ENCODE results near the gene XRCC5.
A peak's percentile ranks its signal among the peaks of the same experiment; 100 is the strongest.

XRCC5 gene

GRCh38 chr2:216222650-216223352 is 113.7 kb downstream of the XRCC5 start:
- DNase-seq (ENCODE audit: insufficient read length, low spot score) (no peak), FAIRE-seq (peak; percentile 59)
- TF ChIP-seq POLR2AphosphoS5 (IDR thresholded peaks at IDR 0.05; ENCODE audit: low read depth, low read length) = no peak
- TF ChIP-seq TAF1 (IDR thresholded peaks at IDR 0.05; ENCODE audit: low read depth, low read length) = no peak
- TF ChIP-seq PAX5 (IDR thresholded peaks at IDR 0.05; ENCODE audit: insufficient read depth, low read length, severe bottlenecking) = no peak
- peak; percentile 36; the same call in 1 of the 2 replicates for TF ChIP-seq POLR2A (IDR thresholded peaks at IDR 0.05; ENCODE audit: low read depth, low read length)
- TF ChIP-seq POU2F2 (IDR thresholded peaks at IDR 0.05; ENCODE audit: low read depth, low read length) = peak; percentile 55; the same call in 1 of the 2 replicates
- TF ChIP-seq SPI1 (IDR thresholded peaks at IDR 0.05; ENCODE audit: low read depth, low read length) = no peak

GRCh38 chr2:216224388-216224787 is 115.2 kb downstream of the XRCC5 start:
- DNase-seq (ENCODE audit: insufficient read length, low spot score) (no peak), FAIRE-seq (no peak)
- TF ChIP-seq POLR2A (IDR thresholded peaks at IDR 0.05; ENCODE audit: low read depth, low read length) (no peak), POU2F2 (IDR thresholded peaks at IDR 0.05; ENCODE audit: low read depth, low read length) (no peak), PAX5 (IDR thresholded peaks at IDR 0.05; ENCODE audit: insufficient read depth, low read length, severe bottlenecking) (no peak), TAF1 (IDR thresholded peaks at IDR 0.05; ENCODE audit: low read depth, low read length) (no peak), POLR2AphosphoS5 (IDR thresholded peaks at IDR 0.05; ENCODE audit: low read depth, low read length) (no peak), SPI1 (IDR thresholded peaks at IDR 0.05; ENCODE audit: low read depth, low read length) (no peak)

- no peak for DNase-seq (ENCODE audit: insufficient read length, low spot score)
- TF ChIP-seq POLR2A (IDR thresholded peaks at IDR 0.05; ENCODE audit: low read depth, low read length) (no peak), POU2F2 (IDR thresholded peaks at IDR 0.05; ENCODE audit: low read depth, low read length) (no peak), SPI1 (IDR thresholded peaks at IDR 0.05; ENCODE audit: low read depth, low read length) (no peak), POLR2AphosphoS5 (IDR thresholded peaks at IDR 0.05; ENCODE audit: low read depth, low read length) (no peak), PAX5 (IDR thresholded peaks at IDR 0.05; ENCODE audit: insufficient read depth, low read length, severe bottlenecking) (no peak)
- peak; percentile 13 for FAIRE-seq
These were observed 120.2 kb downstream of the XRCC5 start for GRCh38 chr2:216229277-216229914.

GRCh38 chr2:216231867-216232266 is 122.7 kb downstream of the XRCC5 start:
- no peak for TF ChIP-seq POU2F2 (IDR thresholded peaks at IDR 0.05; ENCODE audit: low read depth, low read length)
- TF ChIP-seq POLR2AphosphoS5 (IDR thresholded peaks at IDR 0.05; ENCODE audit: low read depth, low read length) = no peak
- TF ChIP-seq POLR2A (IDR thresholded peaks at IDR 0.05; ENCODE audit: low read depth, low read length) = no peak
- no peak for TF ChIP-seq TAF1 (IDR thresholded peaks at IDR 0.05; ENCODE audit: low read depth, low read length)
- TF ChIP-seq PAX5 (IDR thresholded peaks at IDR 0.05; ENCODE audit: insufficient read depth, low read length, severe bottlenecking) = no peak
- TF ChIP-seq SPI1 (IDR thresholded peaks at IDR 0.05; ENCODE audit: low read depth, low read length) = no peak
- DNase-seq (ENCODE audit: insufficient read length, low spot score) (no peak), FAIRE-seq (no peak)

- DNase-seq (ENCODE audit: insufficient read length, low spot score) = no peak
- TF ChIP-seq POLR2AphosphoS5 (IDR thresholded peaks at IDR 0.05; ENCODE audit: low read depth, low read length) (no peak), TAF1 (IDR thresholded peaks at IDR 0.05; ENCODE audit: low read depth, low read length) (no peak), SPI1 (IDR thresholded peaks at IDR 0.05; ENCODE audit: low read depth, low read length) (no peak), PAX5 (IDR thresholded peaks at IDR 0.05; ENCODE audit: insufficient read depth, low read length, severe bottlenecking) (no peak), POU2F2 (IDR thresholded peaks at IDR 0.05; ENCODE audit: low read depth, low read length) (no peak)
- FAIRE-seq = no peak
These were observed 123.6 kb downstream of the XRCC5 start for GRCh38 chr2:216232721-216233120.

- DNase-seq (ENCODE audit: insufficient read length, low spot score) = no peak
- TF ChIP-seq SPI1 (IDR thresholded peaks at IDR 0.05; ENCODE audit: low read depth, low read length) = no peak
- TF ChIP-seq POLR2AphosphoS5 (IDR thresholded peaks at IDR 0.05; ENCODE audit: low read depth, low read length) = no peak
- no peak for TF ChIP-seq POU2F2 (IDR thresholded peaks at IDR 0.05; ENCODE audit: low read depth, low read length)
- no peak for TF ChIP-seq TAF1 (IDR thresholded peaks at IDR 0.05; ENCODE audit: low read depth, low read length)
- TF ChIP-seq POLR2A (IDR thresholded peaks at IDR 0.05; ENCODE audit: low read depth, low read length) = no peak
- no peak for TF ChIP-seq PAX5 (IDR thresholded peaks at IDR 0.05; ENCODE audit: insufficient read depth, low read length, severe bottlenecking)
- FAIRE-seq = no peak
These were observed 124.3 kb downstream of the XRCC5 start for GRCh38 chr2:216233281-216233995.

- no peak for TF ChIP-seq POLR2A (IDR thresholded peaks at IDR 0.05; ENCODE audit: low read depth, low read length)
- TF ChIP-seq TAF1 (IDR thresholded peaks at IDR 0.05; ENCODE audit: low read depth, low read length) = no peak
- TF ChIP-seq POU2F2 (IDR thresholded peaks at IDR 0.05; ENCODE audit: low read depth, low read length) = no peak
- no peak for TF ChIP-seq PAX5 (IDR thresholded peaks at IDR 0.05; ENCODE audit: insufficient read depth, low read length, severe bottlenecking)
- TF ChIP-seq SPI1 (IDR thresholded peaks at IDR 0.05; ENCODE audit: low read depth, low read length) = no peak
- no peak for TF ChIP-seq POLR2AphosphoS5 (IDR thresholded peaks at IDR 0.05; ENCODE audit: low read depth, low read length)
- no peak for DNase-seq (ENCODE audit: insufficient read length, low spot score)
- FAIRE-seq = no peak
These were observed 125.0 kb downstream of the XRCC5 start for GRCh38 chr2:216234106-216234505.

GRCh38 chr2:216235462-216235861 is 126.3 kb downstream of the XRCC5 start:
- no peak for FAIRE-seq
- DNase-seq (ENCODE audit: insufficient read length, low spot score) = no peak
- TF ChIP-seq TAF1 (IDR thresholded peaks at IDR 0.05; ENCODE audit: low read depth, low read length) = no peak
- TF ChIP-seq POLR2AphosphoS5 (IDR thresholded peaks at IDR 0.05; ENCODE audit: low read depth, low read length) = no peak
- TF ChIP-seq POU2F2 (IDR thresholded peaks at IDR 0.05; ENCODE audit: low read depth, low read length) = no peak
- TF ChIP-seq SPI1 (IDR thresholded peaks at IDR 0.05; ENCODE audit: low read depth, low read length) = no peak
- no peak for TF ChIP-seq POLR2A (IDR thresholded peaks at IDR 0.05; ENCODE audit: low read depth, low read length)
- TF ChIP-seq PAX5 (IDR thresholded peaks at IDR 0.05; ENCODE audit: insufficient read depth, low read length, severe bottlenecking) = no peak

- no peak for TF ChIP-seq POLR2A (IDR thresholded peaks at IDR 0.05; ENCODE audit: low read depth, low read length)
- TF ChIP-seq POLR2AphosphoS5 (IDR thresholded peaks at IDR 0.05; ENCODE audit: low read depth, low read length) = no peak
- no peak for TF ChIP-seq SPI1 (IDR thresholded peaks at IDR 0.05; ENCODE audit: low read depth, low read length)
- no peak for TF ChIP-seq TAF1 (IDR thresholded peaks at IDR 0.05; ENCODE audit: low read depth, low read length)
- TF ChIP-seq POU2F2 (IDR thresholded peaks at IDR 0.05; ENCODE audit: low read depth, low read length) = no peak
- no peak for DNase-seq (ENCODE audit: insufficient read length, low spot score)
- no peak for FAIRE-seq
These were observed 126.7 kb downstream of the XRCC5 start for GRCh38 chr2:216235896-216236295.

Measured in GM12891 (cell line).